PFSK-1 (cell line): ENCODE results near the gene DENND1B.

Experiments used
- POLR2AphosphoS5 ChIP-seq: IDR thresholded peaks from 2 replicates; pipeline ENCODE4 v1.6.1; 2012; ENCODE audit warnings: low read depth, mild to moderate bottlenecking, control low read depth, low read length, moderate library complexity
- REST ChIP-seq, 2 experiments: IDR thresholded peaks; 2 replicates each; pipeline versions ENCODE4 v1.6.1 to v1.8.0; 2011 to 2012; ENCODE audit warnings: low read depth in 2 of 2, low read length in 2 of 2, control low read depth in 1 of 2, inconsistent platforms in 1 of 2, mild to moderate bottlenecking in 1 of 2, moderate library complexity in 1 of 2; ENCODE audit not compliant: insufficient read depth in 1 of 2

- TF ChIP-seq POLR2AphosphoS5 (no peak), REST (IDR thresholded peaks at IDR 0.05; ENCODE audit: insufficient read depth in 1 of 2, low read depth in 2 of 2, low read length in 2 of 2) (no peak)
These were observed 89.5 kb downstream of the DENND1B start for GRCh38 chr1:197685785-197686184.
